T-helper 2 cell (primary cell): ENCODE measurements around the gene TMEM60.
A peak's percentile ranks its signal among the peaks of the same experiment; 100 is the strongest.
"Not testable (repeated sequence)": the region's sequence is repeated elsewhere in the genome, so short reads cannot be mapped to it uniquely, and the experiment has no call there.

Experiments
- DNase-seq, 5 experiments: peaks; one replicate each; pipeline versions ENCODE4 v3.0.0 to v3.0.0-alpha.2; 2012 to 2022
- total RNA-seq, 2 donors: gene quantifications; one replicate each; lab custom pipeline; 2026; lab: John Stamatoyannopoulos, UW

Gene TMEM60
- total RNA-seq = 1.6 to 5.7 reads per million in 2 donors

- DNase-seq = peak; percentile 86 to 100 (median 92)
These were observed at the start of gene TMEM60, which contains the start of gene PHTF2 for GRCh38 chr7:77798394-77799077. Gene TMEM60, minus strand, starts transcription at chr7:77798434. Its CDS starts 4,061 bp downstream, at chr7:77794373. Gene PHTF2, plus strand, starts transcription at chr7:77798773.

DNA sequence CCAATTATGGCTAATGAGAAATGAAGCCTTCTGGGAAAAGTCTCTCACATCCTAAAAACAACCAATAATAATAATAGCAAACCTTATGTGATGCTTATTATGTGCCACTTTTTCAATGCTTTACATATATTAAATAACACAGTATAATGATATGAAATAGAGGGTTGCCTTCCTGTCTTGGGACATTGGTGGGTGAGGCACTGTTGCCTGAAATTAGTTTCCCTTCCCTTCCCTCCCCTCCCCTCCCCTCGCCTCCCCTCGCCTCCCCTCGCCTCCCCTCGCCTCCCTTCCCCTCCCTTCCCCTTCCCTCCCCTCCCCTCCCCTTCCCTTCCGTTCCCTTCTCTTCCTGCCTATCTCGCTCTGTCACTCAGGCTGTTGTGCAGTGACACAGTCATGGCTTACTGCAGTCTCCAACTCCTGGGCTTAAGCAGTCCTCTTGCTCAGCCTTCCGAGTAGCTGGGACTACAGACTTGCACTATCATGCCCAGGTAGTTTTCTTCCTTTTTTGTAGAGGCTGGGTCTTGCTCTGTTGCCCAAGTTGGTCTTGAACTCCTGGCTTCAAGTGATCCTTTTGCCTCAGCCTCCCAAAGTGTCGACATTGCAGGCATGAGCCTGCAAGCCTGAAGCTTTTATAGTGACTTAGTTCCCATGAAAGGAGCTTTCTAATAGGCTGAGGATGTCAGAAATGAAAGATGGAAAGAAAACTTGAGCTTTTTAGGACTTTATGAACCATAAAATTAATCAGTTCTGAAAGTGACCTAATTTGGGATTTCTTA, 48.3 kb upstream of the TMEM60 start:
- no peak for DNase-seq

- no peak for DNase-seq
These were observed 45.0 kb upstream of the TMEM60 start for GRCh38 chr7:77843194-77843593.

DNA sequence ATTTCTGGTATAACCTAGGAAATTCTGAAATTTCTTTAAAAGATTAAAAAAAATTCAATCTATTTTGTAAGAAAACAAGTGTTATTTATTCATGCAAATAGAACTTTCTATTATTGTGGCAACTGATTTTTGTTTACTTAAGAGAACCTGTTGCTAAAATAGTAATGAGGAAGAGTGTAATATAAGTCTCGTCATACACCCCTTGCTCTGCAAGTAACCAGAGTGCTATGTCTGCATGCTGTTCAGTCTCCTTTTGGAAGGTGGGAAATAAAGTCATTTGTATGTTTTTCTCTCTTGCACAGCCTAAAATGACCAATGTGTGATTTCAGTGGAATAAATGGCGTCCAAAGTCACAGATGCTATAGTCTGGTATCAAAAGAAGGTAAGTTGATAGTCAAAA, 41.7 kb upstream of the TMEM60 start:
- no peak for DNase-seq

GRCh38 chr7:77838929-77839491, 40.8 kb upstream of the TMEM60 start:
- no peak for DNase-seq

- no peak for DNase-seq
These were observed 39.7 kb upstream of the TMEM60 start for GRCh38 chr7:77837966-77838365.

DNA sequence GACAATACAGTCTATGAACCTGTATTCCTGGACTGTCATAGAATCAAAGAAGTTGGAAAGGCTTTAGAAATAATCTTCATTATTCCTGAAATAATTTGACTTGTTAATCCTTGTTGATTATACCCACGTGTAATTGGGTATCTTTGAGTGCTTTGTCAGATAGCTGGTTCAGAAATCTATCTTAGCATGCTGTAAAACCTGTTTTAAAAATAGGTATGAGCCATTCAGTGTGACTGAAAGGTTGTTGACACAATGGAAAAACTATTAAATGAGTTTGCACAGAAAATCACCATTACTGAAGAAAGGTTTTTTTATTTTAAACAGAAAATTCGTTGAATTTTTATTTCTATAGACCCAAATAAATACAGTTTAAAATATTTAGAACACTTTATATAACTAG, 39.0 kb upstream of the TMEM60 start:
- no peak for DNase-seq

GRCh38 chr7:77836425-77836824, 38.2 kb upstream of the TMEM60 start:
- not testable (repeated sequence) for DNase-seq

DNA sequence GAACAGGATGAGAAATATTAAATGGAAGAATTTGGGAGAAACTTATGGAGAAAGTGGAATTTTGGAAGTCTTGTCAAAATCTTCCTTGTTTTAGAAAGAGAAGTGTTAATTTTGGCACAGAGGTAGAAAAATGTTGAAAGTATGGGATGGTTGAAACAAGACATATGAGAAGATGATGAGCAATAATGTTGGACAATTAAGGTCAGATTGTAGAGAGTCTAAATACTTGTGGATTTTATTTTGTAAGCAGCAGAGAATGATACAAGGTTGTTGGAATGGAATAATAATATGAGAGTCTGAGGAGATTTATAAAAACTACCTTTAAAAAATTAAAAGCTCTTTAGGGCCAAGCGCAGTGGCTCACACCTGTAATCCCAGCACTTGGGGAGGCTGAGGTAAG, 34.9 kb upstream of the TMEM60 start:
- DNase-seq = no peak

GRCh38 chr7:77831953-77832352, 33.7 kb upstream of the TMEM60 start:
- DNase-seq = no peak

DNA sequence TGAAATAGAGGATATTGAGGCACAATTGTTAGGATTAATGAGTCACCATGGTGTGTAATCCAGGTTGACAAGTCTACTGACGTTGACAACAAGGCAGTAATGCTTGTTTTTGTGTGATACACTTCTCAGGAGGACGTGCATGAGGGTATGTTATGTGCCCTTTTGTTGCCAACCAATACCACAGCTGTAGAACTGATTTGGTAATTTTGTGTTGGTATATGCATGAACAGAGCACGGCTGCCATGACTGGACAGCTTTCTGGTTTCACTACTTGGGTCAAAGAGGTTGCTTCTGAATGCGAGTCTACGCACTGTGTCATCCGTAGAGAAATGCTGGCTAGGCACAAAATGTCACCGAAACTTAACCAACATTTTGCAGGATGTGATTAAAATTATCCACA, 33.2 kb upstream of the TMEM60 start:
- peak in 2 of 5 experiments; percentile 13 to 85 for DNase-seq

GRCh38 chr7:77830649-77831355, 32.6 kb upstream of the TMEM60 start:
- peak in 1 of 5 experiments; percentile 66 for DNase-seq

- no peak for DNase-seq
These were observed 29.8 kb upstream of the TMEM60 start for GRCh38 chr7:77827999-77828398.

- DNase-seq = no peak
These were observed 28.1 kb upstream of the TMEM60 start for GRCh38 chr7:77826300-77826699.

DNA sequence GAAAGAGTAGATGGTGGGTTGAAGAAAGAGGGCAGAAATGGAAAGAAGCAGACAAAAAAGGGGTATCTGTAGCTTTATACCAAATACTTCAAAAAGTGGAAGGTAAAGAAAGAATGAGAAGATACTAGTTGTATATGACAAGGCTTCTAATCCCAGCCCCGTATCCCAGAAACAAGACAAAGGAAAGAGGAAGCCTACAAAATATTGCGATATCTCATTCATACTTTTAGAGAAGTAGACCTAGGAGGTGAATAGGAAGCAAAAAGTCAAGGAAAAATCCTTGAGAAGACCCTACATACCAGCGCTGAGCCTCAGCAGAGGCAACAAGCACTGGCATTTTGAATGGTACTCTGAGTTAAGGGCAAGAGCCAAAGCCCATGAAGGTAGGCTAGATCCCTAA, 26.9 kb upstream of the TMEM60 start:
- no peak for DNase-seq

GRCh38 chr7:77824636-77825035, 26.4 kb upstream of the TMEM60 start:
- DNase-seq = no peak

GRCh38 chr7:77823787-77824186, 25.6 kb upstream of the TMEM60 start:
- no peak for DNase-seq

DNA sequence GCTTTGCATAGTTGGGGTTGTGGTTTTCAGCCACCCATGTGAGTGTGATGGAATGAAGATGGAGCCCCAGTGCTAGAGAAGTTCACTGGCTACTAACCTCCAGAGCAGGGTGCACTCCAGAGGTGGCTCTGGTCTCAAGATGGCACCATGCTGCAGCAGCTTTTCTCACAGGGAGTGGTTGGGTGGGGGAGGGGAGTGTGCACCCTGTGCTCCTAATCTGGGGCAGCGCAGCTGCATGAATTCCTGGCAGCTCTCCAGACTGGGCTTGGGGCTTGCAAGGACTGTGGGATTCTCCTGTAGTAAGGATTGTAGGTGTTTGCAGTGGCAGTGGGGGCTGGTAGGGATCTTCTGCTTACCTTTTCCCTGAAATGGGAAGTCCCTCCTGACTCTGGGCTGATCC, 24.0 kb upstream of the TMEM60 start:
- no peak for DNase-seq

- DNase-seq = no peak
These were observed 22.7 kb upstream of the TMEM60 start for GRCh38 chr7:77820967-77821366.

GRCh38 chr7:77819021-77819420, 20.8 kb upstream of the TMEM60 start:
- DNase-seq = no peak

GRCh38 chr7:77813180-77813579, 14.9 kb upstream of the TMEM60 start:
- no peak for DNase-seq

- DNase-seq = no peak
These were observed 14.1 kb upstream of the TMEM60 start for GRCh38 chr7:77812290-77812685.
